Hepatocyte (in vitro differentiated cells): ENCODE data around the gene FBRSL1. TPM values are rescaled to one million over a fixed set of nuclear protein-coding genes. Genes with fewer than 3 reads are reported as not detected.

Experiments used
- DNase-seq: peaks from one replicate; pipeline ENCODE4 v3.0.0-alpha.2; 2016; ENCODE audit warnings: low spot score
- H2AFZ ChIP-seq: fragments of 200-600 bp; sonication (generic); 2 replicates; pipeline ENCODE4 v1.6.0; 2016; ENCODE audit warnings: antibody characterized with exemption, mild to moderate bottlenecking
- H3K27ac ChIP-seq: fragments of 200-600 bp; sonication (generic); 2 replicates; pipeline ENCODE4 v1.5.1; 2016; ENCODE audit warnings: mild to moderate bottlenecking
- H3K27me3 ChIP-seq: fragments of 200-600 bp; sonication (generic); 2 replicates; pipeline ENCODE4 v1.6.1; 2016
- H3K36me3 ChIP-seq: fragments of 200-600 bp; sonication (generic); replicated peaks from 2 replicates; pipeline ENCODE4 v1.5.1; 2016; ENCODE audit warnings: low read depth; ENCODE audit not compliant: insufficient read depth
- H3K4me1 ChIP-seq: fragments of 200-600 bp; sonication (generic); 2 replicates; pipeline ENCODE4 v1.5.1; 2016; ENCODE audit warnings: mild to moderate bottlenecking, moderate library complexity; ENCODE audit not compliant: insufficient read depth
- H3K4me2 ChIP-seq: fragments of 200-600 bp; sonication (generic); 2 replicates; pipeline ENCODE4 v1.6.0; 2016
- H3K4me3 ChIP-seq: fragments of 200-600 bp; sonication (generic); 2 replicates; pipeline ENCODE4 v1.5.1; 2016; ENCODE audit warnings: mild to moderate bottlenecking
- H3K79me2 ChIP-seq: fragments of 200-600 bp; sonication (generic); 2 replicates; pipeline ENCODE4 v1.6.0; 2017; ENCODE audit warnings: mild to moderate bottlenecking
- H3K9me2 ChIP-seq: fragments of 200-600 bp; sonication (generic); replicated peaks from 2 replicates; pipeline ENCODE4 v1.6.0; 2017; ENCODE audit warnings: mild to moderate bottlenecking; ENCODE audit not compliant: insufficient read depth
- H3K9me3 ChIP-seq: fragments of 200-600 bp; sonication (generic); 2 replicates; pipeline ENCODE4 v1.5.1; 2016; ENCODE audit warnings: low read depth, mild to moderate bottlenecking
- H4K20me1 ChIP-seq: fragments of 200-600 bp; sonication (generic); 2 replicates; pipeline ENCODE4 v1.6.0; 2016; ENCODE audit warnings: mild to moderate bottlenecking; ENCODE audit not compliant: insufficient read depth, poor library complexity, severe bottlenecking
- EZH2 ChIP-seq: fragments of 200-600 bp; sonication (generic); IDR thresholded peaks from 2 replicates; pipeline ENCODE4 v1.6.1; 2016; ENCODE audit warnings: antibody characterized with exemption, mild to moderate bottlenecking, borderline replicate concordance
- EZH2phosphoT487 ChIP-seq: fragments of 200-600 bp; sonication (generic); IDR thresholded peaks from one replicate; pipeline ENCODE4 v1.6.1; 2018; ENCODE audit warnings: antibody characterized with exemption, mild to moderate bottlenecking, low read depth, moderate library complexity; ENCODE audit not compliant: unreplicated experiment, severe bottlenecking
- WGBS: methylation state at CpG from one replicate; pipeline ENCODE4 v1.1.6; 2016; ENCODE audit warnings: low lambda C conversion rate; ENCODE audit errors: missing lambda C conversion rate; 5-methylcytosine and 5-hydroxymethylcytosine counted together
- polyA plus RNA-seq: library from polyadenylated mRNA; unstranded; fragments of >200 nt; fragmentation: Nextera tagmentation; extraction: Ambion mirVana; gene quantifications from 2 replicates; pipeline ENCODE4 v1.2.1, GENCODE V29; 2016
- total RNA-seq: library from RNA; depleted of rRNA; stranded (reverse); fragments of >200 nt; gene quantifications from 2 replicates; pipeline ENCODE4 v1.2.3, GENCODE V29; 2014
- TF ChIP-seq, protein P1 (sequence below): fragments of 200-600 bp; sonication (generic); IDR thresholded peaks from 2 replicates; pipeline ENCODE4 v1.5.1; 2016; ENCODE audit warnings: antibody characterized with exemption, mild to moderate bottlenecking; ENCODE audit not compliant: poor library complexity

FBRSL1 gene
- total and polyA plus RNA-seq, 2 experiments from 2014 or later, result 18.5 to 61.1 TPM

DNA sequence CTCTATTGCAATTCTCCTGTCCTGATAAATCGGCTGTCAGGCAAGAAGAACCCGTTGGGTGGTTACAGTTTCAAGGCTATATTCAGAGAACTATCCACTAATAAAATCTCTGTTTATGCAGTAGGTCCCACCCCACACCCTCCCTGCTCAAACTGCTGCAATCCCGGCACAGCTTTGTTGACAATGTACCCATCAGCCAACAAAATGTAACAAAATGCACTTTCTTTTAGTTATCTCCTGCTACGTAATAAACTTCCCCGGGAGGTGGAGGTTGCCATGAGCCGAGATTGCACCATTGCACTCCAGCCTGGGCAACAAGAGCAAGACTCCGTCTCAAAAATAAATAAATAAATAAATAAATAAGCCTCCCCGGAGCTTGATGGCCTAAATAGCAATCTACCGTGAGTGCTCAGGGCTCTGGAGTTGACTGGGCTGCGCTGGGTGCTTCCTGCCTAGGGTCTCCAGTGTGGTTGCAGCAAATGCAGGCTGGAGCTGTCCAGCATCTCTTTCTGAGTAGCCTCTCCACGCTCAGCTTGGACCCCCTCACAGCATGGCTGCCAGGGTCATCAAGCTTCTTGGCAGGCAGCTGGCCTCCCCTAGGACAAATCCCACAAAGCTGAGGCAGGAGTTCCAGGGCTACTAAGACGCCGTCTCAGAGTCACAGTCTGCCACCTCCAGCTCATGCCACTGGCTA, 43.2 kb upstream of the FBRSL1 start:
- no peaks in the 10 kb centered on the region for H4K20me1 ChIP-seq
- no peaks in the 10 kb centered on the region for H3K27me3 ChIP-seq
- H3K4me1 ChIP-seq, result peaks cover 33% of the 10 kb centered on the region
- H2AFZ ChIP-seq, result no peak overlapping the region
- H3K36me3 ChIP-seq, result no peaks in the 10 kb centered on the region
- no peaks in the 10 kb centered on the region for H3K79me2 ChIP-seq
- no peak overlapping the region for H3K4me3 ChIP-seq
- peak overlapping the region; percentile 82 for H3K27ac ChIP-seq
- TF ChIP-seq EZH2 (no peak), EZH2phosphoT487 (no peak)
- TF ChIP-seq, protein P1, sequence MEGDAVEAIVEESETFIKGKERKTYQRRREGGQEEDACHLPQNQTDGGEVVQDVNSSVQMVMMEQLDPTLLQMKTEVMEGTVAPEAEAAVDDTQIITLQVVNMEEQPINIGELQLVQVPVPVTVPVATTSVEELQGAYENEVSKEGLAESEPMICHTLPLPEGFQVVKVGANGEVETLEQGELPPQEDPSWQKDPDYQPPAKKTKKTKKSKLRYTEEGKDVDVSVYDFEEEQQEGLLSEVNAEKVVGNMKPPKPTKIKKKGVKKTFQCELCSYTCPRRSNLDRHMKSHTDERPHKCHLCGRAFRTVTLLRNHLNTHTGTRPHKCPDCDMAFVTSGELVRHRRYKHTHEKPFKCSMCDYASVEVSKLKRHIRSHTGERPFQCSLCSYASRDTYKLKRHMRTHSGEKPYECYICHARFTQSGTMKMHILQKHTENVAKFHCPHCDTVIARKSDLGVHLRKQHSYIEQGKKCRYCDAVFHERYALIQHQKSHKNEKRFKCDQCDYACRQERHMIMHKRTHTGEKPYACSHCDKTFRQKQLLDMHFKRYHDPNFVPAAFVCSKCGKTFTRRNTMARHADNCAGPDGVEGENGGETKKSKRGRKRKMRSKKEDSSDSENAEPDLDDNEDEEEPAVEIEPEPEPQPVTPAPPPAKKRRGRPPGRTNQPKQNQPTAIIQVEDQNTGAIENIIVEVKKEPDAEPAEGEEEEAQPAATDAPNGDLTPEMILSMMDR, result no peak
- no peaks in the 10 kb centered on the region for H3K9me3 ChIP-seq
- no peaks in the 10 kb centered on the region for H3K9me2 ChIP-seq
- no peak for DNase-seq
- 80% methylated on average over 13 of the region's 13 CpGs for WGBS
- peak overlapping the region; percentile 70 for H3K4me2 ChIP-seq

DNA sequence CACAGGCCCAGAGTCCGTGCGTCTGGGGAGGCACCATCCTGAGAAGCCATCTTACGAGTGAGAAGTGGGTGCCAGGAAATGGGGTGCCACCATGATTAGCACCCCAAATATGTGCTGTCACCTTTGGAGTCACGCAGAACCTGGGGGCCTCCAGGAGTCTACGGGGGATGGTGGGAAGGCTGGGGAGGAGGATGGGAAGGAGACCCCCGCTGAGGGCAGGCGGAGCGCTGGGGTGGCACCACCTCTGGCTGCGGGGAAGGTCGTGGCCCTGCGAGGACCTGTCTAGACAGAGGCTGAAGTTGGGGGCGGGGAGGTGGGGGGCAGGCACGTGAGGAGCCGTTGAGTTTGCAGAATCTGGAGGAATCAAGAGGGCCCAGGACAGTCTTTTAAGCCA, 42.6 kb upstream of the FBRSL1 start:
- H3K4me3 ChIP-seq, result no peak overlapping the region
- no peaks in the 10 kb centered on the region for H3K36me3 ChIP-seq
- peaks cover 33% of the 10 kb centered on the region for H3K4me1 ChIP-seq
- no peak for DNase-seq
- peaks cover under 1% of the 10 kb centered on the region for H3K27me3 ChIP-seq
- no peaks in the 10 kb centered on the region for H3K9me3 ChIP-seq
- no peak overlapping the region for H2AFZ ChIP-seq
- H3K79me2 ChIP-seq, result no peaks in the 10 kb centered on the region
- H3K4me2 ChIP-seq, result no peak overlapping the region
- no peak overlapping the region for H3K27ac ChIP-seq
- no peaks in the 10 kb centered on the region for H4K20me1 ChIP-seq
- no peaks in the 10 kb centered on the region for H3K9me2 ChIP-seq
- TF ChIP-seq, protein P1, result no peak
- TF ChIP-seq EZH2phosphoT487 (no peak), EZH2 (no peak)
- WGBS, result 95% methylated on average over 14 of the region's 14 CpGs

DNA sequence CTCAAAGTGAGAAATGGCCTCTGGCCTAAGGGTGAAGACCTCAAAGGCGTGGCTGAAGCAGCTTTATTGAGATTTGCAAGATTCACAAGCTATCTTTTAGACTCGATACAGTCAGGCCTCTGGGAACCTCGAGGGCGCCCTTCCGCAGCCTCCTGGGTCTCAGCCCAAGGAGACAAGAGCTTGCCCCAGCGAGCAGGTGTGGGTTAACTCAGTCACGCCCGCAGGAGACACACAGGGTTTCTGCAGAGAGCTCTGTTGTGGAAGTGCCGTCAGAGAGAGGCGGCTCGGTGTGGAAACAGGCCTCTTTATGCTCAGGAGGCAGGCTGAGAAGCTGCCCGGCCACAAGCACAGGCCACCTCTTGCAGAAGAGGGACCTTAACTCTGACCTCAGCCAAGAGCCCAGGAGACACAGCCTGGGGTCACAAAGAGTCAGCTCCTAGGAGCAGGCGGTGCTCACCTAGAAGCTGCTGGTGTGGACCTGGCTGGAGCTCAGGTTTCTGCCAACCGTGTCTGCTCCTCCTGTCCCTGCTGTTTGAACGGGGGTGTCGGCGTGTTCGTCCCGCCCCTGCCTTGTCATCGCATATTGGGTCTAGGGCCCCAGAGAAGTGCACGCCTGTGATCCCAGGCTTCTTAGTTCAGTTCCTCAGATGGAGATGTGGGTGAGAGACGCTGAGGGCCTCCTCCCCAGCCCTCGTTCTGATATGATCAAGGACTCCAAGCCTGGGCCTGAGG, 42.1 kb upstream of the FBRSL1 start:
- Histone ChIP-seq H3K79me2 (no peaks in the 10 kb centered on the region), H2AFZ (no peak overlapping the region), H3K36me3 (no peaks in the 10 kb centered on the region), H3K9me2 (no peaks in the 10 kb centered on the region), H3K4me2 (no peak overlapping the region), H3K27ac (no peak overlapping the region), H3K4me1 (peaks cover 33% of the 10 kb centered on the region), H3K9me3 (no peaks in the 10 kb centered on the region), H4K20me1 (no peaks in the 10 kb centered on the region), H3K27me3 (peaks cover 2% of the 10 kb centered on the region), H3K4me3 (no peak overlapping the region)
- DNase-seq, result no peak
- 88% methylated on average over 23 of the region's 23 CpGs for WGBS
- TF ChIP-seq, protein P1, result no peak
- no peak for TF ChIP-seq EZH2
- TF ChIP-seq EZH2phosphoT487, result no peak
